Neuronal stem cell (in vitro differentiated cells): Measurements from ENCODE around the gene TMEM132D.

Experiments used
- DNase-seq: peaks from one replicate; pipeline ENCODE4 v3.0.0-alpha.2; 2013; ENCODE audit warnings: low spot score
- H2AFZ ChIP-seq: one replicate; pipeline ENCODE4 v1.6.1; 2013; ENCODE audit warnings: mild to moderate bottlenecking, low read length, inconsistent platforms
- H2AK5ac ChIP-seq: 2 replicates; pipeline ENCODE4 v1.6.1; 2013; ENCODE audit warnings: low read depth, mild to moderate bottlenecking, inconsistent platforms, low read length, moderate library complexity, mixed read lengths
- H2BK120ac ChIP-seq: 2 replicates; pipeline ENCODE4 v1.6.1; 2013; ENCODE audit warnings: low read depth, mild to moderate bottlenecking, inconsistent platforms, low read length, moderate library complexity, mixed read lengths
- H2BK12ac ChIP-seq: one replicate; pipeline ENCODE4 v1.6.1; 2013; ENCODE audit warnings: low read length, inconsistent platforms
- H2BK15ac ChIP-seq: 2 replicates; pipeline ENCODE4 v1.6.1; 2013; ENCODE audit warnings: mild to moderate bottlenecking, low read length, inconsistent platforms, mixed read lengths
- H2BK5ac ChIP-seq: one replicate; pipeline ENCODE4 v1.6.1; 2013; ENCODE audit warnings: inconsistent platforms, mild to moderate bottlenecking, low read length, moderate library complexity
- H3K14ac ChIP-seq: one replicate; pipeline ENCODE4 v1.6.1; 2013; ENCODE audit warnings: low read length, inconsistent platforms
- H3K18ac ChIP-seq: 2 replicates; pipeline ENCODE4 v1.6.1; 2013; ENCODE audit warnings: low read length, inconsistent platforms
- H3K23ac ChIP-seq: 2 replicates; pipeline ENCODE4 v1.6.1; 2013; ENCODE audit warnings: low read depth, mild to moderate bottlenecking, mixed read lengths, low read length, inconsistent platforms; ENCODE audit not compliant: poor library complexity
- H3K27ac ChIP-seq: replicated peaks from 3 replicates; pipeline ENCODE4 v1.5.1; 2013; ENCODE audit warnings: low read length, inconsistent platforms
- H3K27me3 ChIP-seq, 3 experiments: 2 replicates each; pipeline ENCODE4 v1.6.1; 2013; ENCODE audit warnings: low read length in 3 of 3, mild to moderate bottlenecking in 2 of 3, inconsistent platforms in 1 of 3, low read depth in 1 of 3, mixed read lengths in 1 of 3, moderate library complexity in 1 of 3; ENCODE audit not compliant: control insufficient read depth in 3 of 3, insufficient read depth in 3 of 3
- H3K36me3 ChIP-seq, 2 donors: replicated peaks in 1 of 2; 2 replicates each; pipeline ENCODE4 v1.6.1; 2013; ENCODE audit warnings: low read length in 2 of 2; ENCODE audit not compliant: control insufficient read depth in 2 of 2, insufficient read depth in 2 of 2
- H3K4ac ChIP-seq: 2 replicates; pipeline ENCODE4 v1.6.1; 2013; ENCODE audit warnings: inconsistent platforms, mild to moderate bottlenecking, low read length, moderate library complexity
- H3K4me1 ChIP-seq, 2 donors: 1 replicate in 1 of 2; 2 replicates in 1 of 2; pipeline ENCODE4 v1.6.1; 2013; ENCODE audit warnings: low read length in 2 of 2, low read depth in 1 of 2; ENCODE audit not compliant: control insufficient read depth in 2 of 2, insufficient read depth in 1 of 2
- H3K4me2 ChIP-seq: one replicate; pipeline ENCODE4 v1.6.1; 2013; ENCODE audit warnings: mild to moderate bottlenecking, low read length, inconsistent platforms; ENCODE audit not compliant: insufficient read depth, poor library complexity, severe bottlenecking
- H3K4me3 ChIP-seq, 2 donors: 2 replicates each; pipeline ENCODE4 v1.5.1; 2013; ENCODE audit warnings: low read length in 2 of 2, mild to moderate bottlenecking in 2 of 2, inconsistent platforms in 1 of 2, moderate library complexity in 1 of 2
- H3K79me1 ChIP-seq: one replicate; pipeline ENCODE4 v1.6.1; 2013; ENCODE audit warnings: low read depth, mild to moderate bottlenecking, inconsistent platforms, low read length, moderate library complexity
- H3K9ac ChIP-seq: one replicate; pipeline ENCODE4 v1.6.1; 2013; ENCODE audit warnings: mild to moderate bottlenecking, low read depth, low read length, inconsistent platforms; ENCODE audit not compliant: poor library complexity
- H3K9me3 ChIP-seq, 2 donors: replicated peaks in 1 of 2; 2 replicates each; pipeline versions ENCODE3 to v1.6.1; 2013; ENCODE audit warnings: low read length in 2 of 2, mild to moderate bottlenecking in 2 of 2, inconsistent platforms in 1 of 2, low read depth in 1 of 2, mixed read lengths in 1 of 2, moderate library complexity in 1 of 2; ENCODE audit not compliant: control insufficient read depth in 2 of 2, insufficient read depth in 1 of 2
- H4K8ac ChIP-seq: one replicate; pipeline ENCODE4 v1.6.1; 2013; ENCODE audit warnings: low read depth, mild to moderate bottlenecking, inconsistent platforms, low read length, moderate library complexity
- H4K91ac ChIP-seq: one replicate; pipeline ENCODE4 v1.6.1; 2013; ENCODE audit warnings: low read length, low read depth, mild to moderate bottlenecking, inconsistent platforms; ENCODE audit not compliant: poor library complexity
- WGBS, 2 donors: extraction: QIAGEN DNeasy Blood & Tissue Kit; methylation state at CpG; one replicate each; pipeline ENCODE4 v1.1.7; 2013; ENCODE audit warnings: missing lambda C conversion rate in 2 of 2, mixed read lengths in 1 of 2; ENCODE audit not compliant: insufficient read length in 2 of 2, insufficient replicate concordance in 1 of 2; ENCODE audit errors: extremely low coverage in 2 of 2; 5-methylcytosine and 5-hydroxymethylcytosine counted together

TMEM132D gene

DNA sequence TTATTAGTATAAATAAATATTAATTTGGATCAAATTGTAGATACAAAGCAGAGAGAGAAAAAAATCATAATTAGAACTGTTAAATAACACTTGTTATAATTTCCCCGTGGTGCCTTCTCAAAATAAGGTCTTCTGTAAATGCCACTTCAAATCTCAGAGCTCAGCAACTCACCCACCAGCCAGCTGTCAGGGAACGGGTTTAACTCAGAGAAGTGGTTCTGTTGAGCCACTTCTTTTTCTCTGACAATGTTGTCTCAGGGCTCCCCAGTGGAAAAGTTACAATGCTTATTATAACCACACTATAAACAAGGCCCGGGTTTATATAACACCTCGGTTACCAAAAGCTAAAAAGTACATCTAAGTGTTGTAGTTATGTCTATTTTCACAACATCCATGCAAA lies 598.0 kb downstream of the TMEM132D start:
- no peaks in the 10 kb centered on the region for H3K36me3 ChIP-seq
- peaks cover 0 to 4% of the 10 kb centered on the region in 2 donors for H3K4me1 ChIP-seq
- no CpG with 5 or more reads among the region's 4 CpGs for WGBS, 2 donors
- no peak overlapping the region for H2AFZ ChIP-seq
- no peak overlapping the region for H2BK12ac ChIP-seq
- H3K9ac ChIP-seq = no peak overlapping the region
- no peak overlapping the region for H3K4ac ChIP-seq
- H3K4me3 ChIP-seq = no peak overlapping the region
- H3K23ac ChIP-seq = no peak overlapping the region
- H2AK5ac ChIP-seq = no peak overlapping the region
- no peak overlapping the region for H2BK5ac ChIP-seq
- no peak overlapping the region for H3K18ac ChIP-seq
- no peaks in the 10 kb centered on the region for H3K9me3 ChIP-seq
- H2BK120ac ChIP-seq = no peak overlapping the region
- DNase-seq = no peak
- no peak overlapping the region for H4K91ac ChIP-seq
- no peak overlapping the region for H3K4me2 ChIP-seq
- no peak overlapping the region for H3K14ac ChIP-seq
- no peak overlapping the region for H4K8ac ChIP-seq
- no peak overlapping the region for H3K27ac ChIP-seq
- no peaks in the 10 kb centered on the region for H3K79me1 ChIP-seq
- H3K27me3 ChIP-seq = no peaks in the 10 kb centered on the region
- H2BK15ac ChIP-seq = no peak overlapping the region

GRCh38 chr12:129304529-129304928 lies 599.3 kb downstream of the TMEM132D start:
- Histone ChIP-seq H3K27me3 (no peaks in the 10 kb centered on the region), H2BK120ac (no peak overlapping the region), H2BK15ac (no peak overlapping the region), H4K91ac (no peak overlapping the region), H3K18ac (no peak overlapping the region), H3K4me2 (no peak overlapping the region), H3K4me3 (no peak overlapping the region), H4K8ac (no peak overlapping the region), H3K36me3 (no peaks in the 10 kb centered on the region), H2BK12ac (no peak overlapping the region), H2AFZ (no peak overlapping the region), H3K14ac (no peak overlapping the region), H3K9me3 (no peaks in the 10 kb centered on the region), H3K9ac (no peak overlapping the region), H2BK5ac (no peak overlapping the region), H3K4ac (no peak overlapping the region), H3K23ac (no peak overlapping the region), H3K79me1 (no peaks in the 10 kb centered on the region), H3K4me1 (peaks cover 0 to 1% of the 10 kb centered on the region in 2 donors), H3K27ac (no peak overlapping the region), H2AK5ac (no peak overlapping the region)
- WGBS, 2 donors = no CpG with 5 or more reads among the region's 7 CpGs
- DNase-seq = no peak

DNA sequence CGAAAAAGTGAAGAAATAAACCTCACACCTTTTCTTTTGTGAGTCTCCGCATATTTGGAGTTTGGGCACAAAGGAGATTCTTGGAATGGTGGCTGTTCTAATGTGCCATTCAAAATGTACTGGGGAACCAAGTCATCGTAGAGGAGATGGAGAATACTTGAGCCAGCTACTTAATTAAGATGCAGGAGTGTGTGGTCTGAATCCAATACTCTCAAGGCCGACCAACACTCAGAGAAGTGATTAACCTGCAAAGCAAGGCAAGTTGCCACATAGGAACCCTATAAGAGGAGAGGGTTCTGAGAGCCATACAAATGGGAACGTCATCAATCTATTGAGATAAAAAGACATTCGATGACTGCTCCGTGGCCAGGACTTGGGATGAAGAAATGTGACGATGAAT lies 603.8 kb downstream of the TMEM132D start:
- Histone ChIP-seq H3K9ac (no peak overlapping the region), H3K4ac (no peak overlapping the region), H3K4me3 (no peak overlapping the region), H3K18ac (no peak overlapping the region), H2BK15ac (no peak overlapping the region), H2BK120ac (no peak overlapping the region), H3K4me1 (peaks cover 0 to 1% of the 10 kb centered on the region in 2 donors), H3K23ac (no peak overlapping the region), H3K4me2 (no peak overlapping the region), H2BK12ac (no peak overlapping the region), H3K27ac (no peak overlapping the region), H3K9me3 (no peaks in the 10 kb centered on the region), H3K27me3 (no peaks in the 10 kb centered on the region), H2AFZ (no peak overlapping the region), H3K14ac (no peak overlapping the region), H4K91ac (no peak overlapping the region), H2AK5ac (no peak overlapping the region), H4K8ac (no peak overlapping the region), H3K79me1 (no peaks in the 10 kb centered on the region), H2BK5ac (no peak overlapping the region), H3K36me3 (no peaks in the 10 kb centered on the region)
- WGBS, 2 donors = no CpG with 5 or more reads among the region's 8 CpGs
- DNase-seq = no peak

DNA sequence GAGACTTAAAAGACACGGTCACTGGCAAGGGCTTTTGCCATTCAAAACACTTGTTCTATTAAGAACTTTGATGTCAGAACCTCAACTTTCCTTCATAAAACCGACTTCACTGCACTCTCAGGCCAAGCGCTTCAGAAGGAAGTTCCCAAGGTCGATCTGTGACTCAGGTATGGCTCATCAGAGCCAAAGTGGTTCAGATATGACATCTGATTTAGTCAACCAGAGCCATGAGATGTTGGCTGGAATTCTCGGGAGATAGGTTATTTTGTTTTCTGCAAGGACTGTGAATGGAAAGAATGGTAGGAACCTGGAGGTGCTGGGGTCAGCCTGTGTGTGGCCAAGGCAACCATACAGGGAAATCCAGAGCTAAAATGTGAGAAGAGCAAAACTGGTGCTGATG lies 604.9 kb downstream of the TMEM132D start:
- H2BK15ac ChIP-seq = no peak overlapping the region
- no peak overlapping the region for H3K27ac ChIP-seq
- H3K27me3 ChIP-seq = no peaks in the 10 kb centered on the region
- H3K79me1 ChIP-seq = no peaks in the 10 kb centered on the region
- no peak overlapping the region for H2BK120ac ChIP-seq
- no peak overlapping the region for H3K4me2 ChIP-seq
- no peaks in the 10 kb centered on the region for H3K36me3 ChIP-seq
- no peak overlapping the region for H3K14ac ChIP-seq
- no peak overlapping the region for H4K91ac ChIP-seq
- no peak for DNase-seq
- H3K9ac ChIP-seq = no peak overlapping the region
- no peak overlapping the region for H2BK12ac ChIP-seq
- no peak overlapping the region for H3K18ac ChIP-seq
- no peak overlapping the region for H3K4me3 ChIP-seq
- H3K4me1 ChIP-seq = no peaks in the 10 kb centered on the region
- H2AFZ ChIP-seq = no peak overlapping the region
- WGBS, 2 donors = no CpG with 5 or more reads among the region's 5 CpGs
- H2BK5ac ChIP-seq = no peak overlapping the region
- H3K23ac ChIP-seq = no peak overlapping the region
- H2AK5ac ChIP-seq = no peak overlapping the region
- no peak overlapping the region for H3K4ac ChIP-seq
- H4K8ac ChIP-seq = no peak overlapping the region
- no peaks in the 10 kb centered on the region for H3K9me3 ChIP-seq
